K562 (cell line): ENCODE results near the gene ADGRB3. TPM values are rescaled to one million over a fixed set of nuclear protein-coding genes. Genes with fewer than 3 reads are reported as not detected.

Experiments used
- ATAC-seq: fragments of 200-7000 bp; cut with Tn5 transposase; 3 replicates; pipeline ENCODE4 v1.9.1; 2020; ENCODE audit warnings: moderate library complexity
- BruUV-seq: library from RNA; stranded (reverse); fragments of 400-500 nt; replicated peaks from 2 replicates; lab custom pipeline; 2021; lab: Mats Ljungman, UMichigan
- CTCF ChIA-PET: fragments of 300-600 bp; formaldehyde crosslinking; extraction: SDS; loops from one replicate; lab custom pipeline; 2021; ENCODE audit warnings: low intra/inter-chr PET ratio; lab: Yijun Ruan, JAX
- POLR2A ChIA-PET: fragments of 300-600, 350-650 bp; sonication (Branson Sonifier 250); formaldehyde crosslinking; extraction: SDS; loops from one replicate; lab custom pipeline; 2021; ENCODE audit warnings: antibody characterized with exemption, inconsistent platforms; lab: Yijun Ruan, JAX
- DNase-seq, 4 experiments: peaks; one replicate each; pipeline versions ENCODE4 v3.0.0 to v3.0.0-alpha.2; 2011 to 2018; ENCODE audit warnings: low spot score in 3 of 4, mixed read lengths in 3 of 4; ENCODE audit errors: extremely low read depth in 1 of 4
- FAIRE-seq: peaks from 2 replicates; lab custom pipeline; 2011; peaks lifted over from hg19 to GRCh38; lab: Jason Lieb, UNC
- H2AFZ ChIP-seq: 2 replicates; pipeline ENCODE4 v1.6.0; 2011; ENCODE audit warnings: low read depth, low read length, control low read depth, inconsistent platforms
- H3K27ac ChIP-seq: fragments of 200-600 bp; 3 replicates; pipeline ENCODE4 v1.8.0; 2011; ENCODE audit warnings: low read depth, mild to moderate bottlenecking, control low read depth, inconsistent platforms, low read length, moderate library complexity, mixed read lengths; ENCODE audit errors: extremely low read depth
- H3K27me3 ChIP-seq, 2 experiments: fragments of 300-600 bp in 1 of 2; 2 replicates in 1 of 2; 3 replicates in 1 of 2; pipeline versions ENCODE4 v1.6.0 to v1.8.0; 2011; ENCODE audit warnings: inconsistent platforms in 2 of 2, low read length in 2 of 2, mild to moderate bottlenecking in 1 of 2, mixed read lengths in 1 of 2, moderate library complexity in 1 of 2; ENCODE audit not compliant: control insufficient read depth in 2 of 2, insufficient read depth in 2 of 2
- H3K36me3 ChIP-seq: fragments of 300-600 bp; 3 replicates; pipeline ENCODE4 v1.8.0; 2011; ENCODE audit warnings: mild to moderate bottlenecking, low read length, inconsistent platforms; ENCODE audit not compliant: control insufficient read depth, insufficient read depth
- H3K4me1 ChIP-seq, 2 experiments: fragments of 200-600 bp in 1 of 2; replicated peaks in 1 of 2; 2 replicates in 1 of 2; 3 replicates in 1 of 2; pipeline versions ENCODE4 v1.5.1 to v1.8.0; 2011; ENCODE audit warnings: inconsistent platforms in 2 of 2, low read length in 2 of 2, mild to moderate bottlenecking in 1 of 2, mixed read lengths in 1 of 2, moderate library complexity in 1 of 2; ENCODE audit not compliant: control insufficient read depth in 2 of 2, insufficient read depth in 2 of 2
- H3K4me2 ChIP-seq: 2 replicates; pipeline ENCODE4 v1.6.1; 2011; ENCODE audit warnings: low read length, control low read depth, inconsistent platforms, mixed read lengths; ENCODE audit not compliant: insufficient read depth
- H3K4me3 ChIP-seq: fragments of 200-600 bp; sonication (generic), shearing (Covaris generic); 2 replicates; pipeline ENCODE4 v1.5.1; 2016; ENCODE audit warnings: control low read depth, inconsistent platforms
- H3K79me2 ChIP-seq: fragments of 200-600 bp; 3 replicates; pipeline ENCODE4 v1.8.0; 2011; ENCODE audit warnings: low read length, inconsistent platforms; ENCODE audit not compliant: control insufficient read depth, insufficient read depth
- H3K9ac ChIP-seq, 2 experiments: 2 replicates each; pipeline versions ENCODE4 v1.6.0 to v1.6.1; 2011; ENCODE audit warnings: low read depth in 2 of 2, low read length in 2 of 2, control low read depth in 1 of 2, inconsistent platforms in 1 of 2, mild to moderate bottlenecking in 1 of 2, mixed read lengths in 1 of 2; ENCODE audit not compliant: insufficient read depth in 1 of 2
- H3K9me1 ChIP-seq: one replicate; pipeline ENCODE4 v1.6.0; 2011; ENCODE audit warnings: inconsistent platforms, mild to moderate bottlenecking, low read length, moderate library complexity; ENCODE audit not compliant: control insufficient read depth, insufficient read depth
- H3K9me3 ChIP-seq: replicated peaks from 2 replicates; pipeline ENCODE4 v1.5.1; 2011; ENCODE audit warnings: low read depth, low read length, inconsistent platforms; ENCODE audit not compliant: control insufficient read depth, insufficient read depth
- H4K20me1 ChIP-seq: replicated peaks from 2 replicates; pipeline ENCODE4 v1.6.1; 2011; ENCODE audit warnings: low read length, inconsistent platforms, mixed read lengths; ENCODE audit not compliant: control insufficient read depth, insufficient read depth
- CCNT2 ChIP-seq: IDR thresholded peaks from 2 replicates; pipeline ENCODE4 v1.6.1; 2011; ENCODE audit warnings: borderline replicate concordance, low read depth, mild to moderate bottlenecking, moderate library complexity, mixed read lengths, low read length; ENCODE audit not compliant: insufficient read length; ENCODE audit errors: extremely low read depth
- EWSR1 ChIP-seq: fragments of 450-650 bp; IDR thresholded peaks from 2 replicates; pipeline ENCODE4 v1.6.1; 2018; ENCODE audit warnings: borderline replicate concordance, mild to moderate bottlenecking, low read depth, moderate library complexity; ENCODE audit not compliant: partially characterized antibody
- HNRNPK ChIP-seq: fragments of 200-400 bp; formaldehyde crosslinking; IDR thresholded peaks from one replicate; pipeline ENCODE4 v1.6.1; 2018; ENCODE audit warnings: mild to moderate bottlenecking, low read depth, low read length; ENCODE audit not compliant: poor library complexity, severe bottlenecking
- LARP7 ChIP-seq: fragments of 450-650 bp; IDR thresholded peaks from 2 replicates; pipeline ENCODE4 v1.6.1; 2016
- NFIX ChIP-seq: fragments of 250-450 bp; sonication (Bioruptor Pico); IDR thresholded peaks from 2 replicates; pipeline ENCODE4 v1.4.0; 2020; ENCODE audit warnings: low read depth, mild to moderate bottlenecking, moderate library complexity
- PCBP2 ChIP-seq: fragments of 200-400 bp; formaldehyde crosslinking; IDR thresholded peaks from 2 replicates; pipeline ENCODE4 v1.6.1; 2018; ENCODE audit warnings: low read length, low read depth, mild to moderate bottlenecking, moderate library complexity; ENCODE audit not compliant: poor library complexity, severe bottlenecking
- SOX6 ChIP-seq: fragments of 450-650 bp; IDR thresholded peaks from 2 replicates; pipeline ENCODE4 v1.6.1; 2014; ENCODE audit warnings: mild to moderate bottlenecking
- THRB ChIP-seq: fragments of 450-650 bp; formaldehyde crosslinking; conservative IDR thresholded peaks from 2 replicates; pipeline ENCODE4 v1.4.0; 2022; ENCODE audit warnings: mild to moderate bottlenecking, missing genetic modification characterization
- ZNF232 ChIP-seq: sonication (generic); formaldehyde crosslinking; IDR thresholded peaks from 2 replicates; pipeline ENCODE4 v1.8.0; 2022; ENCODE audit warnings: mild to moderate bottlenecking, missing genetic modification reagents
- WGBS: fragments of 100-300 bp; shearing (Covaris generic); methylation state at CpG from one replicate; pipeline ENCODE4 v1.1.6; 2016; ENCODE audit warnings: low coverage, mixed read lengths; ENCODE audit not compliant: insufficient coverage; ENCODE audit errors: missing lambda C conversion rate; 5-methylcytosine and 5-hydroxymethylcytosine counted together
- in situ Hi-C: fragments of 300-500 bp; cut with MboI; formaldehyde crosslinking; loops from 4 replicates; pipeline ENCODE4 v1.15.0; 2018; ENCODE audit warnings: inconsistent platforms, mixed read lengths
- intact Hi-C: fragments of 100-400 bp; cut with micrococcal nuclease; formaldehyde crosslinking; loops from 2 replicates; pipeline ENCODE4 v1.14.2; 2022
- polyA plus RNA-seq, 8 experiments: library from polyadenylated mRNA; depleted of rRNA in 4 of 8; stranded (reverse) in 5 of 8; unstranded in 3 of 8; fragments of >200 nt; fragmentation: Nextera tagmentation in 2 of 8; fragmentation: Illumina TruSeq in 1 of 8; extraction: Ambion mirVana in 2 of 8; extraction: Trizol in 1 of 8; gene quantifications; 2 replicates each; pipeline versions ENCODE4 v1.2.1 to v1.2.3, GENCODE V29; 2011 to 2014; ENCODE audit warnings: inconsistent platforms in 1 of 8, missing spikeins in 1 of 8
- total RNA-seq, 7 experiments: library from RNA; depleted of rRNA in 6 of 7; stranded (reverse); fragments of >200 nt in 6 of 7; fragmentation: Illumina TruSeq in 2 of 7; extraction: Trizol in 2 of 7; gene quantifications; 2 replicates each; pipeline versions ENCODE4 v1.2.1 to v1.2.3, GENCODE V29; 2011 to 2021; ENCODE audit warnings: low replicate concordance in 1 of 7

ADGRB3 gene
- total and polyA plus RNA-seq, 9 of the 15 experiments (the other 6 are each of a cell fraction or from before 2014, with no cell fraction given), result 0.90 to 7.8 (median 2.4) TPM

GRCh38 chr6:69098910-69099309 is 463.8 kb downstream of the ADGRB3 start:
- POLR2A ChIA-PET, result no interaction called here
- FAIRE-seq, result no peak
- intact Hi-C loops, result no loop called here
- Histone ChIP-seq H3K4me3 (no peak overlapping the region), H2AFZ (no peak overlapping the region), H3K27me3 (no peaks in the 10 kb centered on the region), H3K36me3 (no peaks in the 10 kb centered on the region), H4K20me1 (no peaks in the 10 kb centered on the region), H3K9me1 (no peaks in the 10 kb centered on the region), H3K9me3 (no peaks in the 10 kb centered on the region), H3K4me1 (no peaks in the 10 kb centered on the region), H3K27ac (no peak overlapping the region), H3K9ac (no peak overlapping the region), H3K4me2 (no peak overlapping the region), H3K79me2 (no peaks in the 10 kb centered on the region)
- BruUV-seq, result no TSS peak
- in situ Hi-C loops, result no loop called here
- peak; percentile 63; the same call in 2 of the 3 replicates for ATAC-seq
- CTCF ChIA-PET, result no interaction called here
- no peak for TF ChIP-seq CCNT2
- no peak for TF ChIP-seq NFIX (CRISPR knock-in tag)
- TF ChIP-seq SOX6, result no peak
- no peak for TF ChIP-seq ZNF232 (CRISPR knock-in tag)
- no peak for TF ChIP-seq EWSR1
- no peak for DNase-seq

DNA sequence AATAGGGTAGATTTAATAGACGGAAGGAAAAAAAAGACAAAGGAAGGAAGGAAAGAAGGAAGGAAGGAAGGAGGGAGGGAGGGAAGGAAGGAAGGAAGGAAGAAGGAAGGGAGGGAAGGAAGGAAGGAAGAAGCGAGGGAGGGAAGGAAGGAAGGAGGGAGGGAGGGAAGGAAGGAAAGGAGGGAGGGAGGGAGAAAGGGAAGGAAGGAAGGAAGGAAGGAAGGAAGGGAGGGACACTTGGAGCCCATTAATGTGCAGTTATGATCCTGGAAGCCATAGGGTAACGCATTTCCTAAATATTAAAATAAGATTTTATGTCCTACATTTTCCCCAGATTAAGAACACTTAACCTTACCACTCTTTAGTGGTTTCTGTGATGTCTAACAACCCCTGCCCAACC is 465.7 kb downstream of the ADGRB3 start:
- no peaks in the 10 kb centered on the region for H3K9me3 ChIP-seq
- in situ Hi-C loops, result no loop called here
- H2AFZ ChIP-seq, result no peak overlapping the region
- H3K36me3 ChIP-seq, result no peaks in the 10 kb centered on the region
- H4K20me1 ChIP-seq, result no peaks in the 10 kb centered on the region
- no TSS peak for BruUV-seq
- DNase-seq, result no peak
- no peaks in the 10 kb centered on the region for H3K9me1 ChIP-seq
- no peak for ATAC-seq
- no peak overlapping the region for H3K4me2 ChIP-seq
- H3K4me1 ChIP-seq, result no peaks in the 10 kb centered on the region
- no peak overlapping the region for H3K4me3 ChIP-seq
- no peak for FAIRE-seq
- H3K27ac ChIP-seq, result no peak overlapping the region
- POLR2A ChIA-PET, result interaction anchor here (1.1 kb wide), 1 partner anchor 28 kb away, joined by 3 read pairs; no protein-coding TSS in a partner anchor
- peak; percentile 89 for TF ChIP-seq PCBP2
- no peak for TF ChIP-seq THRB (CRISPR knock-in tag)
- TF ChIP-seq HNRNPK, result peak; percentile 54
- no peak for TF ChIP-seq LARP7
- H3K9ac ChIP-seq, result no peak overlapping the region
- H3K79me2 ChIP-seq, result no peaks in the 10 kb centered on the region
- WGBS, result 0% methylated on average over 2 of the region's 3 CpGs
- H3K27me3 ChIP-seq, result no peaks in the 10 kb centered on the region
- CTCF ChIA-PET, result no interaction called here
- intact Hi-C loops, result loop anchor here (10.0 kb wide), 1 partner anchor 126 kb away; no protein-coding TSS in a partner anchor
